NT2/D1 (cell line): Measurements from ENCODE around the gene MAP3K8.

Experiments used
- DNase-seq: peaks from one replicate; pipeline ENCODE4 v3.0.0-alpha.2; 2011; ENCODE audit warnings: low read depth, low spot score
- H3K27me3 ChIP-seq: 2 replicates; pipeline ENCODE4 v1.6.0; 2011; ENCODE audit warnings: mild to moderate bottlenecking; ENCODE audit not compliant: insufficient read length, insufficient read depth
- H3K36me3 ChIP-seq: 2 replicates; pipeline ENCODE4 v1.6.1; 2011; ENCODE audit warnings: mild to moderate bottlenecking, low read length, mixed read lengths; ENCODE audit not compliant: insufficient read depth, insufficient read length
- H3K4me1 ChIP-seq: 2 replicates; pipeline ENCODE4 v1.5.1; 2011; ENCODE audit not compliant: insufficient read depth, insufficient read length
- H3K4me3 ChIP-seq: 2 replicates; pipeline ENCODE4 v1.5.1; 2011; ENCODE audit warnings: low read depth; ENCODE audit not compliant: insufficient read length
- H3K9ac ChIP-seq: 2 replicates; pipeline ENCODE4 v1.6.0; 2011; ENCODE audit warnings: low read depth; ENCODE audit not compliant: insufficient read length
- H3K9me3 ChIP-seq: 2 replicates; pipeline ENCODE4 v1.5.1; 2011; ENCODE audit warnings: mild to moderate bottlenecking, low read length; ENCODE audit not compliant: insufficient read depth
- SUZ12 ChIP-seq: IDR thresholded peaks from 2 replicates; pipeline ENCODE4 v1.6.1; 2011; ENCODE audit not compliant: insufficient read length, insufficient read depth; ENCODE audit errors: extremely low read depth
- YY1 ChIP-seq: IDR thresholded peaks from 2 replicates; pipeline ENCODE4 v1.6.1; 2011; ENCODE audit not compliant: insufficient read length, insufficient read depth
- ZNF274 ChIP-seq: IDR thresholded peaks from 2 replicates; pipeline ENCODE4 v1.6.1; 2011; ENCODE audit warnings: mild to moderate bottlenecking, low read depth, low read length

The MAP3K8 gene

GRCh38 chr10:30392564-30392990, 41.4 kb upstream of the MAP3K8 start:
- DNase-seq, result peak; percentile 52
- Histone ChIP-seq H3K27me3 (no peaks in the 10 kb centered on the region), H3K9ac (no peak overlapping the region), H3K36me3 (no peaks in the 10 kb centered on the region), H3K9me3 (no peaks in the 10 kb centered on the region), H3K4me3 (no peak overlapping the region), H3K4me1 (no peaks in the 10 kb centered on the region)
- no peak for TF ChIP-seq SUZ12

GRCh38 chr10:30396293-30396692, 37.7 kb upstream of the MAP3K8 start:
- H3K4me1 ChIP-seq, result no peaks in the 10 kb centered on the region
- no peak for TF ChIP-seq SUZ12
- TF ChIP-seq ZNF274, result no peak
- no peak for TF ChIP-seq YY1
- no peak overlapping the region for H3K9ac ChIP-seq
- no peaks in the 10 kb centered on the region for H3K36me3 ChIP-seq
- H3K9me3 ChIP-seq, result no peaks in the 10 kb centered on the region
- H3K4me3 ChIP-seq, result no peak overlapping the region
- DNase-seq, result no peak
- H3K27me3 ChIP-seq, result no peaks in the 10 kb centered on the region

DNA sequence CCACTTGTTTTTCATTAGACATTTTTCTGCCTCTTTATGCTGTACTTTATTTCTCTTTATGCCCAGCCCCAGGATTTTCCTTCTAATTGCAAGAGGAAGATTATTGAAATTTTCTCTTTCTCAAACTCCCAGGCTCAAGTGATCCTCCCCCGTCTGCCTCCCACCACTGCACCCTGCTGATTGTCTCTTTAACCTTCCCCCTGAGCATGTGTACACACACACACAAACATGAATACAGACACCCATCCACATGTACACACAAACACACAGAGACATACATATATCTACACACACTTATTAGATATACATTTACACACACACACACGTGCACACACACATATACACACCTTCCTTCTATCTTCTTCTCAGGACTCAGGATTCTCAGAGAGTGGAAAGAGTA, 37.3 kb upstream of the MAP3K8 start:
- no peaks in the 10 kb centered on the region for H3K4me1 ChIP-seq
- no peaks in the 10 kb centered on the region for H3K36me3 ChIP-seq
- H3K27me3 ChIP-seq, result no peaks in the 10 kb centered on the region
- no peak for DNase-seq
- no peak overlapping the region for H3K4me3 ChIP-seq
- no peak overlapping the region for H3K9ac ChIP-seq
- no peak for TF ChIP-seq SUZ12
- TF ChIP-seq YY1, result no peak
- no peak for TF ChIP-seq ZNF274
- no peaks in the 10 kb centered on the region for H3K9me3 ChIP-seq

DNA sequence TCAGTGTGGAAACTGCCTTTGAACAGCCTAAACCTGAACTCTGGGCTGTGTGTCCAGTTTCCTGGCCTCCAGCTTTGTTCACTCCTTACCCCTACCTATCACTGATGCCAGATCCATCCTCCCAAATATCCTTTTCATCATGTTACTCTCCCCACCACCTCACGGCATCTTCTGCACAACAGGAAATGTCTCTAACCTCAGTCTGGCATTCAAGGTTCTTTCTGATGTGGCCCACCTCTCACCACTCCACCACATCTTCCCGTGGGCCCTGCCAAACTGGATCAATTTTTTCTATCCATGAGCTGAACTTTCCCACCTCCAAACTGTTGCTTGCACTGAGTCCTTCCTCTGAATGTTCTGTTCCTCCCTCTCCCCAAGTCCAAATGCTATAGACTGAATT, 35.8 kb upstream of the MAP3K8 start:
- no peaks in the 10 kb centered on the region for H3K27me3 ChIP-seq
- no peak overlapping the region for H3K9ac ChIP-seq

DNA sequence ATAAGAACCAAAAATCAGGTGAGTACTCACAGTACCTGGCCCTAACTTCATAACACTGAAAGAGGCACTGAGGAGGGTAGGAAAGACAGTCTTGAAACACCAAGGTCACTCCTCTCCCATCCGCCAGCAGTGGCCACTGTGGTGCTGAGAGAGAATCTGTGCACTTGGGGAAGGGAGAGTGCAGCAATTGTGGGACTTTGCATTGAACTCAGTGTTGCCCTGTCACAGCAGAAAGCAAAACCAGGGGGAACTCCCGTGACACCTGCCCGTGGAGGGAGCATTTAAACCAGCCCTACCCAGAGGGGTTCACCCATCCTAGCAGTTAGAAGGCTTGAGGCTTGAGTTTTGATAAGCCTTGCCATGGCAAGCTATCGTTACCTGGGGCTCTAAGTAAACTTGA, 35.2 kb upstream of the MAP3K8 start:
- no peak for TF ChIP-seq SUZ12
- no peak for TF ChIP-seq ZNF274
- TF ChIP-seq YY1, result no peak
- DNase-seq, result no peak
- H3K4me1 ChIP-seq, result no peaks in the 10 kb centered on the region

More for the DNA sequence above, 35.8 kb upstream of the MAP3K8 start:
- DNase-seq, result no peak
- no peaks in the 10 kb centered on the region for H3K36me3 ChIP-seq
- H3K9me3 ChIP-seq, result no peaks in the 10 kb centered on the region
- TF ChIP-seq SUZ12, result no peak
- TF ChIP-seq ZNF274, result no peak
- TF ChIP-seq YY1, result no peak
- no peak overlapping the region for H3K4me3 ChIP-seq
- H3K4me1 ChIP-seq, result no peaks in the 10 kb centered on the region

GRCh38 chr10:30403494-30403893, 30.5 kb upstream of the MAP3K8 start:
- Histone ChIP-seq H3K36me3 (no peaks in the 10 kb centered on the region), H3K4me1 (no peaks in the 10 kb centered on the region), H3K9me3 (peaks cover 15% of the 10 kb centered on the region), H3K4me3 (no peak overlapping the region), H3K27me3 (no peaks in the 10 kb centered on the region), H3K9ac (no peak overlapping the region)
- no peak for DNase-seq
- TF ChIP-seq SUZ12, result no peak

More for the DNA sequence above, 35.2 kb upstream of the MAP3K8 start:
- Histone ChIP-seq H3K27me3 (no peaks in the 10 kb centered on the region), H3K36me3 (no peaks in the 10 kb centered on the region), H3K4me3 (no peak overlapping the region), H3K9ac (no peak overlapping the region), H3K9me3 (no peaks in the 10 kb centered on the region)

GRCh38 chr10:30404540-30404939, 29.4 kb upstream of the MAP3K8 start:
- no peak overlapping the region for H3K9ac ChIP-seq
- H3K4me3 ChIP-seq, result no peak overlapping the region
- no peaks in the 10 kb centered on the region for H3K4me1 ChIP-seq
- no peak for TF ChIP-seq SUZ12
- no peak for TF ChIP-seq ZNF274
- TF ChIP-seq YY1, result no peak
- peaks cover 15% of the 10 kb centered on the region for H3K9me3 ChIP-seq
- no peaks in the 10 kb centered on the region for H3K36me3 ChIP-seq
- no peaks in the 10 kb centered on the region for H3K27me3 ChIP-seq
- DNase-seq, result no peak

DNA sequence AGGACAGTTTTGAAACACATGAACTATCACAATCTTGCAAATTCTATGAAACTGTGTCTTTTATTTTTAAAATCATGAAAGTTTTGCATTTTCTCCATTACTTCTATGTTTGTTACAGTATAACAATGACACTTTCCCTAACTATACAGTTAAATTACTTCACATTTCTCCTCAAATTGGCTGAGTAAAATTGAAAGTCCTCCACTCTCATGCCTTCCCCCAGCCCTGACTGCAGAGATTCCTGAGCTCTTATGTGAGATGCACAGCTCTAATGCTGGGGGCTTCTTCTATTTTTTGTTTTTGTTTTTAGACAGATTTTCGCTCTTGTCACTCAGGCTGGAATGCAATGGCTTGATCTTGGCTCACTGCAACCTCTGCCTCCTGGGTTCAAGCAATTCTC, 22.7 kb upstream of the MAP3K8 start:
- Histone ChIP-seq H3K9ac (no peak overlapping the region), H3K27me3 (no peaks in the 10 kb centered on the region), H3K4me3 (no peak overlapping the region), H3K4me1 (no peaks in the 10 kb centered on the region), H3K36me3 (no peaks in the 10 kb centered on the region), H3K9me3 (no peaks in the 10 kb centered on the region)
- DNase-seq, result no peak
- TF ChIP-seq ZNF274, result no peak
- TF ChIP-seq SUZ12, result no peak
- TF ChIP-seq YY1, result no peak
